Hepatocyte (in vitro differentiated cells): ENCODE results near the gene ALPP. TPM values are rescaled to one million over a fixed set of nuclear protein-coding genes. Genes with fewer than 3 reads are reported as not detected.
"Not testable (repeated sequence)": the region's sequence is repeated elsewhere in the genome, so short reads cannot be mapped to it uniquely, and the experiment has no call there.

ENCODE experiments used
- DNase-seq: peaks from one replicate; pipeline ENCODE4 v3.0.0-alpha.2; 2016; ENCODE audit warnings: low spot score
- H2AFZ ChIP-seq: fragments of 200-600 bp; sonication (generic); 2 replicates; pipeline ENCODE4 v1.6.0; 2016; ENCODE audit warnings: antibody characterized with exemption, mild to moderate bottlenecking
- H3K27ac ChIP-seq: fragments of 200-600 bp; sonication (generic); 2 replicates; pipeline ENCODE4 v1.5.1; 2016; ENCODE audit warnings: mild to moderate bottlenecking
- H3K27me3 ChIP-seq: fragments of 200-600 bp; sonication (generic); 2 replicates; pipeline ENCODE4 v1.6.1; 2016
- H3K36me3 ChIP-seq: fragments of 200-600 bp; sonication (generic); replicated peaks from 2 replicates; pipeline ENCODE4 v1.5.1; 2016; ENCODE audit warnings: low read depth; ENCODE audit not compliant: insufficient read depth
- H3K4me1 ChIP-seq: fragments of 200-600 bp; sonication (generic); 2 replicates; pipeline ENCODE4 v1.5.1; 2016; ENCODE audit warnings: mild to moderate bottlenecking, moderate library complexity; ENCODE audit not compliant: insufficient read depth
- H3K4me2 ChIP-seq: fragments of 200-600 bp; sonication (generic); 2 replicates; pipeline ENCODE4 v1.6.0; 2016
- H3K4me3 ChIP-seq: fragments of 200-600 bp; sonication (generic); 2 replicates; pipeline ENCODE4 v1.5.1; 2016; ENCODE audit warnings: mild to moderate bottlenecking
- H3K79me2 ChIP-seq: fragments of 200-600 bp; sonication (generic); 2 replicates; pipeline ENCODE4 v1.6.0; 2017; ENCODE audit warnings: mild to moderate bottlenecking
- H3K9me2 ChIP-seq: fragments of 200-600 bp; sonication (generic); replicated peaks from 2 replicates; pipeline ENCODE4 v1.6.0; 2017; ENCODE audit warnings: mild to moderate bottlenecking; ENCODE audit not compliant: insufficient read depth
- H3K9me3 ChIP-seq: fragments of 200-600 bp; sonication (generic); 2 replicates; pipeline ENCODE4 v1.5.1; 2016; ENCODE audit warnings: low read depth, mild to moderate bottlenecking
- H4K20me1 ChIP-seq: fragments of 200-600 bp; sonication (generic); 2 replicates; pipeline ENCODE4 v1.6.0; 2016; ENCODE audit warnings: mild to moderate bottlenecking; ENCODE audit not compliant: insufficient read depth, poor library complexity, severe bottlenecking
- CTCF ChIP-seq: fragments of 200-600 bp; sonication (generic); IDR thresholded peaks from 2 replicates; pipeline ENCODE4 v1.5.1; 2016; ENCODE audit warnings: antibody characterized with exemption, mild to moderate bottlenecking; ENCODE audit not compliant: poor library complexity
- EZH2 ChIP-seq: fragments of 200-600 bp; sonication (generic); IDR thresholded peaks from 2 replicates; pipeline ENCODE4 v1.6.1; 2016; ENCODE audit warnings: antibody characterized with exemption, mild to moderate bottlenecking, borderline replicate concordance
- EZH2phosphoT487 ChIP-seq: fragments of 200-600 bp; sonication (generic); IDR thresholded peaks from one replicate; pipeline ENCODE4 v1.6.1; 2018; ENCODE audit warnings: antibody characterized with exemption, mild to moderate bottlenecking, low read depth, moderate library complexity; ENCODE audit not compliant: unreplicated experiment, severe bottlenecking
- WGBS: methylation state at CpG from one replicate; pipeline ENCODE4 v1.1.6; 2016; ENCODE audit warnings: low lambda C conversion rate; ENCODE audit errors: missing lambda C conversion rate; 5-methylcytosine and 5-hydroxymethylcytosine counted together
- polyA plus RNA-seq: library from polyadenylated mRNA; unstranded; fragments of >200 nt; fragmentation: Nextera tagmentation; extraction: Ambion mirVana; gene quantifications from 2 replicates; pipeline ENCODE4 v1.2.1, GENCODE V29; 2016
- total RNA-seq: library from RNA; depleted of rRNA; stranded (reverse); fragments of >200 nt; gene quantifications from 2 replicates; pipeline ENCODE4 v1.2.3, GENCODE V29; 2014

The ALPP gene
- total and polyA plus RNA-seq, 2 experiments from 2014 or later = 1.2 to 6.5 TPM

- no peak within 1 kb of the TSS for H3K4me2 ChIP-seq
- H3K4me1 ChIP-seq = no peaks in the 10 kb centered on the region
- no peak within 1 kb of the TSS for H3K4me3 ChIP-seq
- DNase-seq = no peak
- no peaks in the 10 kb centered on the region for H3K79me2 ChIP-seq
- TF ChIP-seq EZH2 (no peak), CTCF (no peak), EZH2phosphoT487 (no peak)
- H3K27ac ChIP-seq = no peak within 1 kb of the TSS
- no peaks in the 10 kb centered on the region for H4K20me1 ChIP-seq
- no peaks in the 10 kb centered on the region for H3K36me3 ChIP-seq
- no peaks in the 10 kb centered on the region for H3K9me2 ChIP-seq
- H3K27me3 ChIP-seq = no peaks in the 10 kb centered on the region
- WGBS = 95% methylated on average over 16 of the region's 17 CpGs
- no peaks in the 10 kb centered on the region for H3K9me3 ChIP-seq
- H2AFZ ChIP-seq = no peak within 1 kb of the TSS
These were observed 28.2 kb downstream of the ALPP start, which contains the start of gene ALPG for GRCh38 chr2:232406556-232407310. ALPG (plus strand) TSS chr2:232406844; CDS start chr2:232406895, 51 bp downstream.

- DNase-seq, H2AFZ ChIP-seq, H3K9me2 ChIP-seq, H3K27ac ChIP-seq, H3K9me3 ChIP-seq, H3K79me2 ChIP-seq, H3K36me3 ChIP-seq, H3K4me1 ChIP-seq, H3K4me2 ChIP-seq, H3K4me3 ChIP-seq, H4K20me1 ChIP-seq, H3K27me3 ChIP-seq: not testable (repeated sequence)
- WGBS = 98% methylated on average over 28 of the region's 30 CpGs
These were observed 29.0 kb downstream of the ALPP start for GRCh38 chr2:232407428-232408150.

- H3K27ac ChIP-seq, H3K9me2 ChIP-seq, H3K4me2 ChIP-seq, H3K4me3 ChIP-seq, H3K27me3 ChIP-seq, H2AFZ ChIP-seq, H3K9me3 ChIP-seq, H3K79me2 ChIP-seq, H3K4me1 ChIP-seq, DNase-seq, H3K36me3 ChIP-seq, H4K20me1 ChIP-seq: not testable (repeated sequence)
- WGBS = 96% methylated on average over 3 of the region's 10 CpGs
These were observed 29.7 kb downstream of the ALPP start for GRCh38 chr2:232408269-232408668.

GRCh38 chr2:232409617-232410016 is 31.1 kb downstream of the ALPP start:
- not testable (repeated sequence) for H3K79me2 ChIP-seq, H3K27me3 ChIP-seq, DNase-seq, H4K20me1 ChIP-seq, H3K4me1 ChIP-seq, H3K4me3 ChIP-seq, H3K27ac ChIP-seq, H3K9me3 ChIP-seq, H3K4me2 ChIP-seq, H3K36me3 ChIP-seq, H2AFZ ChIP-seq, H3K9me2 ChIP-seq
- WGBS = 95% methylated on average over 9 of the region's 40 CpGs

GRCh38 chr2:232410238-232410900 is 31.8 kb downstream of the ALPP start:
- no peak overlapping the region for H2AFZ ChIP-seq
- 86% methylated on average over 7 of the region's 7 CpGs for WGBS
- no peaks in the 10 kb centered on the region for H3K4me1 ChIP-seq
- no peak overlapping the region for H3K4me2 ChIP-seq
- TF ChIP-seq EZH2phosphoT487 (no peak), CTCF (no peak)
- no peak for DNase-seq
- H3K79me2 ChIP-seq = no peaks in the 10 kb centered on the region
- H3K9me2 ChIP-seq = no peaks in the 10 kb centered on the region
- no peaks in the 10 kb centered on the region for H4K20me1 ChIP-seq
- H3K9me3 ChIP-seq = no peaks in the 10 kb centered on the region
- no peak overlapping the region for H3K27ac ChIP-seq
- no peaks in the 10 kb centered on the region for H3K36me3 ChIP-seq
- no peak overlapping the region for H3K4me3 ChIP-seq
- H3K27me3 ChIP-seq = peaks cover 7% of the 10 kb centered on the region
